Medulla oblongata (tissue), 1 donor: ENCODE data around the gene TMEM196.
"Not testable (repeated sequence)": the region's sequence is repeated elsewhere in the genome, so short reads cannot be mapped to it uniquely, and the experiment has no call there.

Experiments used
- DNase-seq: peaks from one replicate; pipeline ENCODE4 v3.0.0-alpha.2; 2015; ENCODE audit errors: extremely low spot score

The TMEM196 gene

DNA sequence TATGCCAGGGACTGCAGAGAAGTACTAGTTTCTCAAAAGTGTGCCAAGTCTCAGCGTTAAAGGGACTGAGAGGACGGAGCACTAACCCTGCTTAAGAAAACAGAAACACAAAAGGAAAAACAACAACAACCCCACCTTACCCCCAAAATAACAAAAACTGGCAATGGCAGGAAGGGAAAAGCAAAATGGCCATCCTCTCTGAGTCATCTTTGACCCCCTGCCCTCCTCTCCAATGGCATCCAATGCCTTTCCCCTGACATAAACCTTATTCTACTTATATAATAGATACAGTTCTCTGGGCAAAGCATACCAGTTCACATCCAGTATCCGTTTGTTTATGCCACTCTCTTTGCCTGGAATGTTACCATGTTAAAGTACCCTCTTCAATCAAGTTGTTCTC lies 66.2 kb downstream of the TMEM196 start:
- no peak for DNase-seq

DNA sequence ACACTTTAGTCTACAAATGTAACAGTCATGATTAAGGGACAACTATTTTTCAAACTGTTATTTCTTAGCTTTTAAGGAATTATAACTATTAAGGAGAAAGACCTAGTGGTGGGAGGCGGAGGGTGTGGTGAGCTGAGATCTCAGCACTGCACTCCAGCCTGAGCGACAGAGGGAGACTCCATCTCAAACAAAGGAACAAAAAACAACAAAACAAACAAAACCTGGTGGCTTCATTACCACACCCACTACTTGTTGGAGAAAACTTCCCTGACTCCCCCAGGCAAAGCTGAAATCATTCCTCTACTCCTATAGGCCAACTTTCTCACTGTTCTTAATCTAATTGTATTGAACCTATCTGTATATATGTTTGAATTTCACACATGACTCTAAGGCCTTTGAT lies 67.8 kb downstream of the TMEM196 start:
- DNase-seq: no peak

DNA sequence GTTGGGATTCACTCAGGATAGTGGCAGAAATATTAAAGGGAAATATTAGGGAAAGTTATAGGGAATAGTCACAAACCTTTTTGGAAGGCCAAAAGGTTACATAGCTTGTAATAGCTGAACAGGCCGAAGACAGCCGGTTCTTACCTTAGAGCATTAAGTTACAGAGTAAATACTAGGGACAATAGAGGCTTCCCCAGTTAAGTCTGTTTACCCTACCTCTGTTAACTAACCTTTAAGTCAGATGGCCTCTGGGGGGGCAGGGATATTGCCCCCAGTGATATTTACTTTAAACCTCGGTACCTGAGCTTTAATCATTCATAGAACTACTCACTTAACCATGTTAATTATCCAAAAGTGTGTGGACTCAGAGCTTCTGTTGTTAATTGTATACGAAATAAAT lies 71.9 kb downstream of the TMEM196 start:
- DNase-seq: no peak

DNA sequence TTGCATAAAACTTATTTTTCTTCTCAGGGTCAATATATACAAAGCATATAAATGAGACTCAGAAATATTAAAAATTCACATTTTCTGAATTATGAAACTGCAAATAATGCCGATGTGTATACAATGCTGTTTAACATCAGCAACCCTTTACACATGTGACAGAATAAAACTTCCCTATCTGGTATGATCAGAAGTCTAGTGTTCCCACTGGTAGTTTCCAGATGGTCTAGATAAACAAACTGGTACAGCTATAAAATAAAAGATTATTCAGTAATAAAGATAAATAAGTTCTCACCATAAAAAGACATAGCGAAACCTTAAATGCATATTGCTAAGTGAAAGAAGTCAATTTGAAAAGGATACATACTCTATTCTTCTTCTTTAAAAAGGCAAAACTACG lies 72.5 kb downstream of the TMEM196 start:
- DNase-seq: no peak

DNA sequence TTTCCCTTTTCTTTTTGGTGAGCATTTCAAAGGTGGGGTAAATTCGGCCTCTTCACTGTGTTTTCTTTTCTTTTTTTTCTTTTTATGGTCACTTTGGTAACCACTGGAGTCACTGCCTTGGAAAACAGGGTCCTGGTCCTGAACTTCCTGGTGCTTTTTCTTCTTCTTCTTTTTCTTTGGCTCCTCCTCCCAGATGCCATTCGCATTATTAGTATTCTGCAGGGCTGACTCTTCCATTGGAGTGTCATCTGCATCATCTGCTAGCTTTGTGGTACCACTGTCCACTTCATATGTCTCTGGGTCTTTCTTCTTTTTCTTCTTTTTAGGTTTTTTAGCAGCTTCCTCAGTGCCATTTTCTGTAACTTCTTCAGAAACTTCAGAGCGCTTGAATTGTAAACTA lies 75.1 kb downstream of the TMEM196 start:
- DNase-seq: no peak

DNA sequence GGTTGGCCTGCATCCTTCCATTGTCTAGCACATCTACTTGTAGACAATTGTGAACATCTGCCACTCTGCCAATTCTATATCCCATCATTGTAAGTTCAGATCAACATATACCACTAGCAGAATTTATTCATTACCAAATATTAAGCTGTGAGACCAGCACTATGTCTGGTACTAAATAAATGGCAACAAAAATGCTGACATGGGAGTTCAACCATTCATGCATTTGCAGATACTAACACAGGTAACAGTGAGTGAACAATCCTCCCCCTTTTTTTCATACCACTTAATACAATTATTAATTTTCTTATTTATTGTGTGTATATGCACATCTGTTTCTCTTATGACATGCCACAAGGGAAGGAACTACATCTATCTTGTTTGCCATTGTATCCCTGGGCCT lies 76.5 kb downstream of the TMEM196 start:
- DNase-seq: no peak

DNA sequence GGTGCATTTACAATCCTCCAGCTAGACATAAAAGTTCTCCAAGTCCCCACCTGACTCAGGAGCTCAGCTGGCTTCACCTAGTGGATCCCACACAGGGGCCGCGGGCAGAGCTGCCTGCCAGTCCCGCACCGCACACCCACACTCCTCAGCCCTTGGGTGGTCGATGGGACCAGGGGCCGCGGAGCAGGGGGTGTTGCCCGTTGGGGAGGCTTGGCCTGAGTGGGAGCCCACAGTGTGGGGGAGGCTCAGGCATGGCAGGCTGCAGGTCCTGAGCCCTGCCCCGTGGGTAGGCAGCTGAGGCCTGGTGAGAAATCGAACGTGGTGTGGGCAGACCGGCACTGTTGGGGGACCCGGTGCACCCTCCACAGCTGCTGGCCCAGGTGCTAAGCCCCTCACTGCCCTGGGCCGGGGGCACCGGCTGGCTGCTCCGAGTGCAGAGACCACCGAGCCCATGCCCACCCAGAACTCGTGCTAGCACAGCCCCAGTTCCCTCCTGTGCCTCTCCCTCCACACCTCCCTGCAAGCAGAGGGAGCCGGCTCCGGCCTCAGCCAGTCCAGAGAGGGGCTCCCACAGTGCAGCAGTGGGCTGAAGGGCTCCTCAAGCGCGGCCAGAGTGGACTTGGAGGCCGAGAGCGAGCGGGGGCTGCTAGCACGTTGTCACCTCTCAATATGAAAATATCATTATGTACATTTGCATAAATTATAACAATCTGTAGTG lies 81.1 kb downstream of the TMEM196 start:
- no peak for DNase-seq

DNA sequence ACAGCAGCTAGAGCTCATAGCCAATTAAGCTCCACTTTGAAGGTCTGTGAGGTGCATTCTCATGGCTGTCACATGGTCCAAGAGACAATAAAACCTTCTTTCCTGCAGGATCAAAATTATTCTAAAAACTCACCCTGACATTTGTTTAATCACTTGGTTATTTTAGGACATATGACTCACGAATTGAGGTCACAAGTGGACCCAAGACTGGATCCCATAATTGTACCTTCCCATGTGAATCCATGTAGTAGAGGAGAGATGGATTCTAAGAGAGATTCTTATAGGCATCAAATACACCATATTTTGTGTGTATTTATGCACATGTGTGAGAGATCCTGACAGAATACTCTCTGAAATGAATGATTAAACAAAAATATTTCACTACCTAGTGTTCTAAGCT lies 82.7 kb downstream of the TMEM196 start:
- DNase-seq: no peak

DNA sequence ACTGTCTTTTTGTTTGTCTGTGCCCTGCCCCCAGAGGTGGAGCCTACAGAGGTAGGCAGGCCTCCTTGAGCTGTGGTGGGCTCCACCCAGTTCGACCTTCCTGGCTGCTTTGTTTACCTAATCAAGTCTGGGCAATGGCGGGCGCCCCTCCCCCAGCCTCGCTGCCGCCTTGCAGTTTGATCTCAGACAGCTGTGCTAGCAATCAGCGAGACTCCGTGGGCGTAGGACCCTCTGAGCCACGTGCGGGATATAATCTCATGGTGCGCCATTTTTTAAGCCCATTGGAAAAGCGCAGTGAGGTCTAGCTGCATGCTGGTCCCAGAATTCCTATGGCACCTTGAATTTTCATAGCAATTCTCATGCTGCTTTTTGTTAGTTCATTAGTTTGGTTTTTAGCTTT lies 84.3 kb downstream of the TMEM196 start:
- not testable (repeated sequence) for DNase-seq

DNA sequence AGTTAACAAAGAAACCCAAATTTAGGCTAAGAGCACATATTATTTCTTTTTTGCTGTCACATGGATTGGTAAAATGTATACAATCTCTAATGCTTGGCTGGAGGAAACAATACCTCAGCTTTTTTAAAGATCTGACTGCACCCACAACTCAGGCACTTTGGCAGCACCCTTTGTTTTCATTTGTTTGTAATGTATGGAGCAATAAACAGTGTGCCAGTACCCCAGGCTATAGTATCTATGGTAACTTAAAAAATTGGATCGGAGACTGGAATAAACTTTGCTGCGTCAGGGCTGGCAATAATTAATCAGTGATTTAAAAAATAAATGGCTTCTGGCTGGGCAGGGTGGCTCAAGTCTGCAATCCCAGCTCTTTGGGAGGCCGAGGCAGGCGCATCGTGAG lies 91.8 kb downstream of the TMEM196 start:
- DNase-seq: no peak

DNA sequence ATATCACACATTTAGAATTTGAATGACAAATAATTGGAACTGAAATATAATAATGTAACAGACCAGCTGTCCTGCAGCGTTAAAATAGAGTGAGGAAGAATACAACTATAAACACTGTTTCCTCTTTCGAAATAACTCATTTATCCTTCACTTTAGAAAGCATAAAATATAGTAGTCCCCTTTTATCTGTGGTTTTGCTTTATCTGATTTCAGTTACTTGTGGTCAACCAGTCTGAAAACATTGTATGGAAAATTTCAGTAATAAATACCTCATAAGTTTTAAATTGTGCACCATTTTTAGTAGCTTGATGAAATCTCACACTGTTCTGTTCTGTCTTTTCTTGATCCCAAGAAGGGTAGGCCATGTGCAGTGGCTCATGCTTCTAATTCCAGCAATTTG lies 96.2 kb downstream of the TMEM196 start:
- DNase-seq: no peak

DNA sequence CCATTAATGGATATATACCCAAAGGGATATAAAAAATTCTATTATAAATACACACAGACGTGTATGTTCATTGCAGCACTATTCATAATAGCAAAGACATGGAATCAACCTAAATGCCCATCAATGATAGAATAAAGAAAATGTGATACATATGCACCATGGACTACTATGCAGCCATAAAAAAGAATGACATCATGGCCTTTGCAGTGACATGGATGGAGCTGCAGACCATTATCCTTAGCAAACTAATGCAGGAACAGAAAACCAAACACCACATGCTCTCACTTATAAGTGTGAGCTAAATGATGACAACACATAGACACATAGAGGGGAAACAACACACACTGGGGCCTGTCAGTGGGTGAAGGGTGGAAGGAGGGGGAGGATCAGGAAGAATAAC lies 97.6 kb downstream of the TMEM196 start:
- no peak for DNase-seq

DNA sequence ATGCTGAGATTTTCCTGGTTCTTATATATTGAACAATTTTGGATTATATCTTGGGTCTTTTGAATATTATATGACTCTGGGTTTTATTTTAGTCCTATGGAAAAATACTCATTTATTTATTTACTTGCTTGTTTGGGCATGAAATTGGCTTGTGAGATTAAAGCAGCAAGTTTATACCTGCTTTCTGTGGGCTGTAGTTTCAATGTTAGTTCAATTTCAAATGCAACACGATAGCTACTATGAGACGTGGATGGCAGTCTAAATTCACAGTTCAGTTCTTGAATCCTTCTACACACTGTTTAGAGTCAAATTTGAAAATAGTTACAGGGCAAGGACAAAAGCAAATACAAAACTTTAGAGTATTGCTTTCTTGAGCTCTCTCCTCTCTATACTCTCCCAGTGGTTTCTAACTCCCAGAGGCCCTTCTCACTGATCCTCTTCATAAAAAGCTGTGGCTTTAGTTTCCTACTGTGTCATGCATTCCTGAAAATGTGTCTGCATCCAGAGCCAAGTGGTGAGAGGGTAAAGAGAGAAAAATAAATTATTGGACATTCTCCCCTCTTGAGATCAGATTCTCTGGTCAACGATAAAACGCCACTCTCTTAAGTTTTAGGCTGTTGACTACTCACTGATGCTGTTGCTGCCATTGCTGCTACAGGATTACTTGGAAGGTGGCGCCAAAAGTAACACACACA lies 99.0 kb downstream of the TMEM196 start:
- DNase-seq: no peak

DNA sequence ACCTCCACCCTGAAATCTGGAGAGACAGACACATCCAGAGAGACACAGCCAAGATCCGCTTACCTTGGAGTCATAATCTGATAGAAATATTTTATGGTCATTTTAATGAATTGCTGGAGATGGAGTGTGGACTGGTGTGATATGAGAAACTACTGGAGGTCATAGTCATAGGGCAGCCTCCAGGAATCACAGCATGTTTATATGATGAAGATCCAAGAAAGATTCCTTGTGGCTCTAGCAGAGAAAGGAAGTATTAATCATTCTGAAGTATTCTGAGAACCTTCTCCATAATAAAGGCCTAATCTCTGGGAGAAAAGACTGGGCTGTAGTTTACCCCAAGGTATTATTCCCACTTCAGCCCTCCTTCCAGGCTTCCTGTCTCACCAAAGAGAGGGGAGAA lies 102.6 kb downstream of the TMEM196 start:
- no peak for DNase-seq
